ENCODE results near the gene SCGB2B2.

Gene SCGB2B2

DNA sequence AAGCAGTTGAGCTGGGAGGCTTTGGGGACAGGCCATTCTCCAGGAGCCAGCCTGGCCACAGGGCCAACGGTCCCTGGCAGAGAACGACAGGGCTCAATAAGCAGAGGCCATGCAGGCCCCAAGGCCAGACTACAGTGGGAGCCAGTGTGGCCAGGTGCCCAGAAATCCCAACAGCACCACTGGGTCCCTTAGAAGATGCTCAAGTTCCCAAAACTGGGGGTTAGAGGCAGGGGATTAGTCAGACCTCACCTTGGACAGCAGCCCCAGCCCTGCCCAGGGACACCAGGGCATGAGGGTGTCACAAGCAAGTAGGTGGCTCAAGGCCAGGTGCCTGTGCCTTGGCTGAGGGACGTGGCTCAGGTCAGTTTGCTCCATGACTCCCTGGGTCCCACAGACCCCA lies 12.8 kb downstream of the SCGB2B2 start:
- no peak for TF ChIP-seq ZNF274 (IDR thresholded peaks at IDR 0.05; ENCODE audit: low read depth, low read length)
- no peak overlapping the region for H3K4me3 ChIP-seq (ENCODE audit: low read length)

DNA sequence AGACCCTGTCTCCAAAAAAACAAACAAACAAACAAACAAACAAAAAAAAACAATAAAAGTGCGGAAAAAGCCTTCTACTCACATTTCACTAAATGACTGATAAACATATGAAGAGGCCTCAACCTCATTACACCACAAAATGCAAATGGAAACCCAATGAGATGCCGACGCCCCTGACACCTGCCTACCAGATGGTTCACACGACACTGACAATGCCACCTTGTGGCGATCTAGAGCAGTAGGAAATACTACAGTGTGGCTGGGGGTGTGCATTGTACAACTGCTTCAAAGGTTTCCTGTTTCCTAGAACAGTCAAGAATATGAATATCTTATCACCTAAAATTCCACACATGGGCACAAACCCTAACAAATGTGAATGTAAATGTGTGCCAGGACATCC lies 14.0 kb downstream of the SCGB2B2 start:
- no peak for TF ChIP-seq ZNF274 (IDR thresholded peaks at IDR 0.05; ENCODE audit: low read depth, low read length)

DNA sequence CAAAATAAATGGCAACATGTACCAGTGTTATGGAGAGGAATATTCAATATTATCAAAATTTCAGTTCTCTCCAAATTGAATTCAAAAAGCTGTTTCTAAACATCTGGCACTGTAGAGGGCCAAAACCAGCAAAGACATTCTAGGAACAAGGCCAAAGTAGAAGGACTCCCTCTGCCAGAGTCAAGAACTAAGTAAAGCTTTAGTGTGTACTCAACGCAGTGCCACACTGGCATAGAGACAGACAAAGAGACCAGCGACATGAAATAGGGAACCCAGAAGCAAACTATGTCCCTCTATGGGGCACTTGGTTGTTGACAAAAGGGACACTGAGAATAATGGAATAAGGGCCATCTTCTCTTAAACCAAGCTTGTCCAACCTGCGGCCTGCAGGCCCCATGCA lies 15.6 kb downstream of the SCGB2B2 start:
- no peak overlapping the region for H3K4me3 ChIP-seq (ENCODE audit: low read length)
- TF ChIP-seq ZNF274 (IDR thresholded peaks at IDR 0.05; ENCODE audit: low read depth, low read length): no peak

More for the DNA sequence above, 14.0 kb downstream of the SCGB2B2 start:
- H3K4me3 ChIP-seq (ENCODE audit: low read length): no peak overlapping the region

DNA sequence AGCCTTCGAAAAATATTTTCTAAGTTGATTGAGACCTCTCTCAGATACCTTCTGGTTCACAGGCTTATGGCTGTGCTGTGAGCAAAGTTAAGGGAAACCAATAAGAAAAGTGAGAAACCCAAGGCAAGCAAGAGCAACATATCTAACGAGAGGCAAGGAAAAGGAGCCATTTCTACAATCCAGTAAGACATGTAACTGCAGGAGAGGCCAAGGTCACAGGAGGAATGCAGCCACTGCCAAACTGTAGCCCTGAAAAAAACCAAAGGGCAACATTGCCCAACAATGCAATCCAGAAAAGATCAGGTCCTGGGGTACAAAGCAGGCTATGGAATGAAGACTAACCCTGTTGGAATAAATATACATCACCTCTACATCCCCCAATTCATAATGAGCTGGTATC lies 21.3 kb downstream of the SCGB2B2 start:
- no peak for TF ChIP-seq ZNF274 (IDR thresholded peaks at IDR 0.05; ENCODE audit: low read depth, low read length)
- H3K4me3 ChIP-seq (ENCODE audit: low read length): no peak overlapping the region

DNA sequence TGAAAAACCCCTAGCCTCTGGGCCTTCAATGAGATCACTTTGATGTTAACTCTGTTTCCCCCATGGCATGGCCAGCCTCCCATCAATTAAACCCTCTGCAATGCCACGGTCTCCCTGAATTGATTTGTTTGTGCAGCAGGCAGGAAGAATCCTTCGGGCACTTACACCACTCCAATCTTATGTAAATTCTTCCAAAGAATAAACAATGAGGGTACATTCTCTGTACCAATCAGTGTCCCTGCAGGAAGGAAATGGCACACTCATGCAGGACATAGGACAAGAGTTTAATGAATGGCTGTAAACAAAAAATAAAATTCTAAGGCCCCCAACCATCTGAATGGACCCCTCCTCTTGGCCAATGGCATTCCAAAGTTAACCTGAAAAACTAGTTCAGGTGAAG lies 22.2 kb downstream of the SCGB2B2 start:
- no peak for TF ChIP-seq ZNF274 (IDR thresholded peaks at IDR 0.05; ENCODE audit: low read depth, low read length)
- H3K4me3 ChIP-seq (ENCODE audit: low read length): no peak overlapping the region

DNA sequence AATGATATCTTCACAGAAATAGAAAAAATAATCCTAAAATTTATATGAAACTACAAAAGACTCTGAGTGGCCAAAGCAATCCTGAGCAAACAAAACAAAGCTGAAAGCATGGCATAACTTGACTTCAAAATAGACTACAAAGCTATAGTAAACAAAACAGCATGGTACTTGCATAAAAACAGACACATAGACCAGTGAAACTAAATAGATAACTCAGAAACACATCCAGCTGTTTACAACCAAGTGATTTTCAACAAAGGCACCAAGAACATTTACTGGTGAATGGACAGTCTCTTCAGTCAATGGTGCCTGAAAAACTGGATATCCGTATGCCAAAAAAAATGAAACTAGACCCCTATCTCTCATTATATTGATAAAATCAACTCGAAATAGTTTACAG lies 25.2 kb downstream of the SCGB2B2 start:
- no peak overlapping the region for H3K4me3 ChIP-seq (ENCODE audit: low read length)
- TF ChIP-seq ZNF274 (IDR thresholded peaks at IDR 0.05; ENCODE audit: low read depth, low read length): no peak

DNA sequence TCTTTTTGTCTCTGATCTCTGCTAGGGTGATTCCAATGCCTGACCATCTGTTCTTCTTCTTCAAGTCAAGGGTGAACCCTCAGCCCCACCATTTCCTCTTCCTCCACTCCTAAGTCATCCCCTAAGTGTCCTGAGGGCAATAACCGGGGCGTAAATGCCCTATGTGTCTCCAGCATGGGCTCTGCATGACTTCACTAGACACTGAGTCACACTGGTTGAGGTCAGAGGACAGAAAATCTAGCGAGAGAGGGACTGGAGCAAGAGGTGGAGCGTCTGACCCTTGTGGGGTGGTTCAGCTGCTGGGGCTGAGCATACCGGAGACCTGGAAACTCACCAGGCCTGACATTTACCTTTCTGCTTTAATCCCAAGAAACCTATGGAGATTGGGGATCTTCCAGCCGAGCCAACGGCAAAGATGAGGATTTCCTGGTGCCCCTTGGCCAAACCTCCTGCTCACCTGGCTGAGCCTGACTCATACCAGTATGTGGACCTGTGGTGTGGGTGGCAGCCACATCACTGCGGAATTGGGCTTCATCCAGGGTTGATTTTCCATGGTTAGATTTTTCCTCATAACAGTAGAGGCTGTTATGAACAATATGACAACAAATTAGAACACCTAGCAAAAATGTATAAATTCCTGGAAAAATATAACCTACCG lies 26.9 kb downstream of the SCGB2B2 start:
- no peak overlapping the region for H3K4me3 ChIP-seq (ENCODE audit: low read length)
- TF ChIP-seq ZNF274 (IDR thresholded peaks at IDR 0.05; ENCODE audit: low read depth, low read length): no peak

DNA sequence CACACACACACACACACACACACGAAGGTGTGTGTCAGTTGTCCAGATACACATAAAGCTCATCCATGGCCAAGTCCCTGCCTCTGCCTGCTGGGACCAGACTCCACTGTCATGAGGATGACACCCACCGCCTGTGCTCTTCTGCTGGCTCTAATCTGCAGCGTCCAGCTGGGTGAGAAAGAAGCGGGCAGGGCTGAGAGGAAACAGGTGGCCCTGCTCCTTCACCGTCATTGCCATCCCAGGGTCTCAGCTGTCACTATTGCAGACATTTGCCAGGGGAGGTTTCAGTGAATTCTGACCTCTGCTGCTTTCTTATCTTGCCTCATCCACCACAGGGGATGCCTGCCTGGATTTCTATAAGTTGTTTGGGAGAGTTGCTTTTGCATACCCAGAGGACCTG lies 31.4 kb downstream of the SCGB2B2 start:
- TF ChIP-seq ZNF274 (IDR thresholded peaks at IDR 0.05; ENCODE audit: low read depth, low read length): no peak
- no peak overlapping the region for H3K4me3 ChIP-seq (ENCODE audit: low read length)

DNA sequence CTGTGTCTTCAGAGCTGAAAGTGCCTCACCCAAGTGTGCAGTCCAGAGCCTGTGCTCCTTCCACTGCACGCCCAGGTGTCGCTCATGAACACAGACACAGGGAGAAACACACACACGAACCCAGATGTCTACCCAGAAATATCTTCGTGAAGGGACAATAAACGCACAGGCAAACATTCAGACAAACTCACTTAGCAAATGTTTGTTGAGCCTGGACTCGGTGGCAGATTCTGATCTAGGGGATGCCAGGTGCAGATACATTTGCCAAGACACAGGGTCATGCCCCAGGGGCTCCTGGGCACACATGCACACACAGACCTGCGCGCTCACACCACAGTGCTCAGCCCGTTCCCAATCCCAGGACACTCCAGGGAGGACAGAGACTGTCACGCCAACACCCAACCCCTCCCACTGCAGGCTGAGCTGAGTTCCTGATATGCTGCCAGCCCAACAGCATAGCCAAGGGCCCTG lies 31.9 kb downstream of the SCGB2B2 start:
- TF ChIP-seq ZNF274 (IDR thresholded peaks at IDR 0.05; ENCODE audit: low read depth, low read length): no peak
- no peak overlapping the region for H3K4me3 ChIP-seq (ENCODE audit: low read length)

DNA sequence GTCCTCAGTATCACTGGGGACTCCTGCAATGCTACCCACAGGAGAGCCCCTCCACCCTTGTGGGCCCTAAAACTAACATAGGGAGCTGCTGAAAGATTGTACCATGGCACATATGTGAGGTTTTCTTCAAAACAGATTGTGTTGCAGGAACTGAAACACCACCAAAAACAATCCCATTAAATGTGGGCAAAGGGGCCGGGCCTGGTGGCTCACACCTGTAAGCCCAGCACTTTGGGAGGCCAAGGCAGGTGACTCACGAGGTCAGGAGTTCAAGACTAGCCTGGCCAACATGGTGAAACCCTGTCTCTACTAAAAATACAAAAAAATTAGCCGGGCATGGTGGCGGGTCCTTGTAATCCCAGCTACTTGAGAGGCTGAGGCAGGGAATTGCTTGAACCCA lies 34.7 kb downstream of the SCGB2B2 start:
- H3K4me3 ChIP-seq (ENCODE audit: low read length): no peak overlapping the region

DNA sequence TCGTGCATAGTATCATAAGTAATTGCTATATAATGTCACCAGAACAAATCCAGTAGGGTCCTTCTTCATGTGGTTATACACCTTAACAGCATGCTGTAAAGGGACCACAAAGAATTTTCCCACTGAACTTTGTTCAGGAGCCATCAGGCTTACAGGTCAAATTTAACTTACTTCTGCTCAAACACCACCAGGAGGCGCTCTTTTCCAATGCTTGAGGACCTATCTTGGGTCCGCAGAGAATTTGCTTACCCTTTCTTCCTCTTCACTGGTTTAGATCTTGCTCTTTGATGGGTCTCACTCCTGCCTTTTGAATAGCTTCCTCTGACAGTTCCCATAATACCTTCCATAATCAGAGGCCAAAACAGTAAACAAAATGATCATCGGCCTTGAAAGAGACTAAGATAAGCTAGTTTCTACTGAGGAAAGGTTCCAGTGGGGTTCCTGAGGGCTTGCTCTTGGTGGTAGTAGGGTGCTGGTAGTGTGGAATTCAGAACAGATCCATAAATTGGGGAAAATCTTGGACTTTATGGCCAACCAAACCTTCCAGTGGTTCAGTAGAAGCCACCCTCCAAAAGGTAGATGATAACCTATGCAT lies 37.4 kb downstream of the SCGB2B2 start:
- no peak overlapping the region for H3K4me3 ChIP-seq (ENCODE audit: low read length)
- no peak for TF ChIP-seq ZNF274 (IDR thresholded peaks at IDR 0.05; ENCODE audit: low read depth, low read length)

More for the DNA sequence above, 34.7 kb downstream of the SCGB2B2 start:
- no peak for TF ChIP-seq ZNF274 (IDR thresholded peaks at IDR 0.05; ENCODE audit: low read depth, low read length)

DNA sequence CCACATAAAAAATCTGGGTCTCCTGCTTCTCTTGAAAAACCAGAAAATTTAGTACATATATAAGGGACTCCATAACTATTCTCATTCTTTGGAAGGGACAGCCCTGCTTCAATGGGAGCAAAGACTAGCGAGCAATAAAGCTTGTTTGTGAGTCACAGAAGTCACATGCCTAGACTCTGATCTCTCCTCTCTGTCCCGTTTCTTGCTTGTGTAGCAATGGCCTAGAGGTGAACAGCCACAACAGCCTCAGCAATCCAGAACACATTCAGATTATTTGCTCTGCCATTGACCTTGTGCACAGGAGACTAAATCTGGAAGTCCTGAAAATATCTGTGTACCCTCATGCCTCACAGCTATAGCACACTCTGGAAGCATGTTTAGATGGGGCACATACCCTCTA lies 43.2 kb downstream of the SCGB2B2 start:
- TF ChIP-seq ZNF274 (IDR thresholded peaks at IDR 0.05; ENCODE audit: low read depth, low read length): no peak
- no peak overlapping the region for H3K4me3 ChIP-seq (ENCODE audit: low read length)

Measured in GM08714 (cell line).